GM12878 (cell line): ENCODE results near the gene MAP3K5.

Experiments
- EGR1 ChIP-seq, 2 experiments: IDR thresholded peaks; 1 replicate in 1 of 2; 2 replicates in 1 of 2; pipeline ENCODE4 v1.6.1; 2011 to 2012; ENCODE audit warnings: low read depth in 2 of 2, low read length in 2 of 2, borderline replicate concordance in 1 of 2, mild to moderate bottlenecking in 1 of 2, moderate library complexity in 1 of 2
- MXI1 ChIP-seq: fragments of 150-350 bp; IDR thresholded peaks from 2 replicates; pipeline ENCODE4 v1.6.1; 2011; ENCODE audit warnings: low read depth, mild to moderate bottlenecking, inconsistent platforms, low read length, improper control_type of control experiment
- RAD21 ChIP-seq: IDR thresholded peaks from 2 replicates; pipeline ENCODE4 v1.6.1; 2011; ENCODE audit warnings: mild to moderate bottlenecking, low read depth, low read length, moderate library complexity; ENCODE audit not compliant: insufficient read depth
- ZSCAN29 ChIP-seq: fragments of 450-650 bp; IDR thresholded peaks from 2 replicates; pipeline ENCODE4 v1.6.1; 2017; ENCODE audit warnings: mild to moderate bottlenecking, moderate library complexity
- TF ChIP-seq, protein P1 (sequence below): fragments of 450-650 bp; formaldehyde crosslinking; IDR thresholded peaks from 2 replicates; pipeline ENCODE4 v1.4.0; 2020; ENCODE audit warnings: mild to moderate bottlenecking, moderate library complexity

DNA sequence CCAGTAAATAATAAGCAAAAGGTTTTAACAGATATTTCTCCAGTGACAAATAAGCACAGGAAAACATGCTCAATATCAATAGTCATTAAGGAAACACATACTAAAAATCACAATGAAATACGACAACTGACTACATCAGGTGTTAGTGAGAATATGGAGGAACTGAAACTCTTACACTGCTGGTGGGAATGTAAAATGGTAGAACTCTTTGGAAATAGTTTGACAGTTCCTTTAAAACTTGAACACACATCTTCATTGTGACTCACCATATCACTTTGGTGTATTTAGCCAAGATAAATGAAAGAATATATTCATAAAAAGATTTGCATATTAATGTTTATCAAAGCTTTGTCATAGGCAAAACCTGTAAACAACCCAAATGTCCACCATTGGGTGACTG, 11.3 kb upstream of the MAP3K5 start:
- TF ChIP-seq, protein P1, sequence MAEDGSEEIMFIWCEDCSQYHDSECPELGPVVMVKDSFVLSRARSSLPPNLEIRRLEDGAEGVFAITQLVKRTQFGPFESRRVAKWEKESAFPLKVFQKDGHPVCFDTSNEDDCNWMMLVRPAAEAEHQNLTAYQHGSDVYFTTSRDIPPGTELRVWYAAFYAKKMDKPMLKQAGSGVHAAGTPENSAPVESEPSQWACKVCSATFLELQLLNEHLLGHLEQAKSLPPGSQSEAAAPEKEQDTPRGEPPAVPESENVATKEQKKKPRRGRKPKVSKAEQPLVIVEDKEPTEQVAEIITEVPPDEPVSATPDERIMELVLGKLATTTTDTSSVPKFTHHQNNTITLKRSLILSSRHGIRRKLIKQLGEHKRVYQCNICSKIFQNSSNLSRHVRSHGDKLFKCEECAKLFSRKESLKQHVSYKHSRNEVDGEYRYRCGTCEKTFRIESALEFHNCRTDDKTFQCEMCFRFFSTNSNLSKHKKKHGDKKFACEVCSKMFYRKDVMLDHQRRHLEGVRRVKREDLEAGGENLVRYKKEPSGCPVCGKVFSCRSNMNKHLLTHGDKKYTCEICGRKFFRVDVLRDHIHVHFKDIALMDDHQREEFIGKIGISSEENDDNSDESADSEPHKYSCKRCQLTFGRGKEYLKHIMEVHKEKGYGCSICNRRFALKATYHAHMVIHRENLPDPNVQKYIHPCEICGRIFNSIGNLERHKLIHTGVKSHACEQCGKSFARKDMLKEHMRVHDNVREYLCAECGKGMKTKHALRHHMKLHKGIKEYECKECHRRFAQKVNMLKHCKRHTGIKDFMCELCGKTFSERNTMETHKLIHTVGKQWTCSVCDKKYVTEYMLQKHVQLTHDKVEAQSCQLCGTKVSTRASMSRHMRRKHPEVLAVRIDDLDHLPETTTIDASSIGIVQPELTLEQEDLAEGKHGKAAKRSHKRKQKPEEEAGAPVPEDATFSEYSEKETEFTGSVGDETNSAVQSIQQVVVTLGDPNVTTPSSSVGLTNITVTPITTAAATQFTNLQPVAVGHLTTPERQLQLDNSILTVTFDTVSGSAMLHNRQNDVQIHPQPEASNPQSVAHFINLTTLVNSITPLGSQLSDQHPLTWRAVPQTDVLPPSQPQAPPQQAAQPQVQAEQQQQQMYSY (CRISPR knock-in tag): no peak
- TF ChIP-seq ZSCAN29: no peak
- TF ChIP-seq RAD21: no peak
- no peak for TF ChIP-seq MXI1
- no peak for TF ChIP-seq EGR1 (IDR thresholded peaks at IDR 0.05; ENCODE audit: borderline replicate concordance in 1 of 2, low read depth in 2 of 2, low read length in 2 of 2)
